ENCODE data around the gene CD55.

DNA sequence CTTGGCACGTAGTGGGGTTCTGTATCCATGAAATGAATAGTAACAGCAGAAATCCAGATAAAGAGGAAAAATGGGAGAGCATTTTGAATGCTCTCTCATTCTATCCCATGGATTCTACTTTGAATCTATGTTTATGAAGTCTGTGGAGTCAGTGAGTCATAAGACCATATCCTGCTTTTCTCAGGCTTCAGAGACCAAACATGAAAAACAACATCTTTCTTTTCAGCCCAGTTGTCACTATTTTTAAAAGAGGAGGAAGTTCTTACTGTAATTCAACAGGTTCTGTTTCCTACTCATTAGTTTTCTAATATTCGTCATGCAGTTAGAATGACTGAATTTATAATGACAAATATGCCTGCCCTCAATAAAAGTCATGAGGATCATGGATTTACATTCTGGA, 39.4 kb upstream of the CD55 start:
- TF ChIP-seq CTCF (IDR thresholded peaks at IDR 0.05; ENCODE audit: low read length) (no peak), EZH2 (optimal IDR thresholded peaks at IDR 0.05; ENCODE audit: low read depth, low read length) (no peak), EZH2phosphoT487 (IDR thresholded peaks at IDR 0.05; ENCODE audit: low read length) (no peak)
